RWPE2 (cell line): ENCODE measurements around the gene CCT8.

Experiments
- ATAC-seq: fragments of 200-7000 bp; cut with Tn5 transposase; 3 replicates; pipeline ENCODE4 v1.9.1; 2021; ENCODE audit warnings: low read depth
- DNase-seq: peaks from one replicate; pipeline ENCODE4 v3.0.0-alpha.2; 2020; ENCODE audit warnings: low spot score
- H3K27ac ChIP-seq: fragments of 450-650 bp; 2 replicates; pipeline ENCODE4 v1.5.1; 2017; ENCODE audit warnings: mild to moderate bottlenecking; ENCODE audit not compliant: poor library complexity, severe bottlenecking
- H3K27me3 ChIP-seq: fragments of 250-450 bp; sonication (Bioruptor Pico); 2 replicates; pipeline ENCODE4 v1.5.1; 2021; ENCODE audit warnings: mild to moderate bottlenecking, moderate library complexity; ENCODE audit not compliant: insufficient read depth, poor library complexity, severe bottlenecking
- H3K36me3 ChIP-seq: fragments of 250-450 bp; sonication (Bioruptor Pico); 2 replicates; pipeline ENCODE4 v1.5.1; 2020; ENCODE audit warnings: low read depth, mild to moderate bottlenecking, moderate library complexity
- H3K4me1 ChIP-seq: fragments of 250-450 bp; sonication (Bioruptor Pico); 2 replicates; pipeline ENCODE4 v1.5.1; 2021; ENCODE audit warnings: mild to moderate bottlenecking, moderate library complexity; ENCODE audit not compliant: insufficient read depth, poor library complexity, severe bottlenecking
- H3K4me3 ChIP-seq: fragments of 250-450 bp; sonication (Bioruptor Pico); 2 replicates; pipeline ENCODE4 v1.5.1; 2021; ENCODE audit warnings: mild to moderate bottlenecking, moderate library complexity; ENCODE audit not compliant: severe bottlenecking
- H3K9me3 ChIP-seq: fragments of 250-450 bp; sonication (Bioruptor Pico); 2 replicates; pipeline ENCODE4 v1.5.1; 2021; ENCODE audit warnings: mild to moderate bottlenecking, moderate library complexity; ENCODE audit not compliant: severe bottlenecking
- CTCF ChIP-seq: fragments of 450-650 bp; IDR thresholded peaks from one replicate; pipeline ENCODE4 v1.5.1; 2017; ENCODE audit warnings: mild to moderate bottlenecking, moderate library complexity; ENCODE audit not compliant: poor library complexity, severe bottlenecking

CCT8 gene

DNA sequence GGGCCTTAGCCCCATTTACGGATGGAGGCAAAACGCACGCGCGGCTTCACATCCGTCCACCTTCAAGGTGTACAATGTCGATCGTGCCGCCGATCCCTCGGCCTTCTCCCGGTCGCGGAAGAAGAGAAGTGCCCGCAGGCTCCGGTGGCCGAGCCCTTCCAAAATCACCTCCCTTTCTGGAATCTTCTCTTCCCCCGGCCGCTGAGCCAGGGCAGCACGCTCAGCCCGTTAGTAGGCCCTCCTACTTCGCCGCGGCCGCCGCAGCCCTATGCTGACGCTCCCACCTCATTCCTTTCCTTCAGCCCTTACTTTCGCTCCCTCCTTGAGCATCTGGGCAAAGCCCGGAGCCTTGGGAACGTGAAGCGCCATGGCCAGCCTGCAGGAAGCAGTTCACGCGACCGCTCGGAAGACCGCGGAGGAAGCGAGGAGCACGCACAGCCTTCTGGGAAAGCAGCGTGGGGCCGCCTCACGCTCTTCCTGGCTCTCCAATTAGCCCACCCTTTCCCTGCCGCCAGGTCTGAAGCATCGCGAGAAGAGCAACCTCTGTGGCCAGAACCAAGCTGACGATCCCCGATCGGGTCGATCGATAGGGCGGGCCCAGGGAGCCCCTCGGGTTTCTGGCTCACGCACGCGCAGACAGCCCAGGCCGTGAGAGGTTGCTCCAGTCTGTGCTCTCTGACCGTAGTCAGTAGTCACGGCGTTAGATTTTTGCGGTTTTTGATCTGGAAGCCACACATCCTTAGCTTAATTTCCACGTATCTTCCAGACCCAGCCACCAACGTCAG, at the start of gene CCT8:
Gene CCT8 (minus strand): TSS at position 427 of the 785 bp plus-strand sequence. CDS start 58 bp downstream, at position 369.
- H3K4me1 ChIP-seq, result peaks cover 33% of the 10 kb centered on the region

GRCh38 chr21:29121759-29122158, 48.3 kb upstream of the CCT8 start:
- no peaks in the 10 kb centered on the region for H3K4me1 ChIP-seq
- DNase-seq, result no peak
- ATAC-seq, result no peak

More for the DNA sequence above, at the start of gene CCT8:
- no peaks in the 10 kb centered on the region for H3K9me3 ChIP-seq
- H3K27ac ChIP-seq, result peak within 1 kb of the TSS; percentile 60
- ATAC-seq (peak; percentile 94), DNase-seq (peak; percentile 99)
- peak within 1 kb of the TSS; percentile 93 for H3K4me3 ChIP-seq
- no peak for TF ChIP-seq CTCF
- H3K27me3 ChIP-seq, result no peaks in the 10 kb centered on the region
- H3K36me3 ChIP-seq, result peaks cover 35% of the 10 kb centered on the region

DNA sequence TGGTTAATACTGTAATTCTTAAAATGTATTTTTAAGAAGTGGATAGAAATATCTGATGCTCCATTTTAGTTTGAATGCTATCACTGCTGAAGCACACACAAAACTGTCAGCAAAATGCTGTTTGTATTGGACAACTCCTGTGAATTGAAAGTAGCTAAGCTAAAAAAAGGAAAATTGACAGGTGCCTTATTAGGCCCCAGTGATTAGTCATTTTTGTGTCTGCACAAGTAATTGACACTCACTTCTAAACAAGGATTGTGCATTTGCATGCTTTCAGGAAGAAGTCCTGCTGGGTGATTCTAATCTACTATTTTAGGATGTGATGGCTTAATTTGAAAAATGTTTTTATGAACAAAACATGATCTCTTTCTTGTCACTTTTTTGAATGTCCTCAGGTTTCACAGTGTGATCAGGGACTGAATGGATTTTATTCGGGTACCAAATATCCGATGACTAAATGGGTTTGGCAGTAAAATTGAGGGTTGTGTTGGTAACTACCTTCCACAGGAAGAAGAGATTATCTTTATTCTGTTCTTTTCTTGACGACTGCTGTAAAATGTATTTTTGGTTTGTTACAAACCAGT, 44.0 kb upstream of the CCT8 start:
- DNase-seq (no peak), ATAC-seq (no peak)
- Histone ChIP-seq H3K4me3 (no peak overlapping the region), H3K9me3 (no peaks in the 10 kb centered on the region), H3K27me3 (no peaks in the 10 kb centered on the region), H3K36me3 (no peaks in the 10 kb centered on the region), H3K4me1 (peaks cover 11% of the 10 kb centered on the region), H3K27ac (no peak overlapping the region)
- TF ChIP-seq CTCF, result no peak

More at GRCh38 chr21:29121759-29122158, 48.3 kb upstream of the CCT8 start:
- Histone ChIP-seq H3K4me3 (no peak overlapping the region), H3K9me3 (no peaks in the 10 kb centered on the region), H3K27ac (no peak overlapping the region), H3K27me3 (no peaks in the 10 kb centered on the region), H3K36me3 (no peaks in the 10 kb centered on the region)
- no peak for TF ChIP-seq CTCF

DNA sequence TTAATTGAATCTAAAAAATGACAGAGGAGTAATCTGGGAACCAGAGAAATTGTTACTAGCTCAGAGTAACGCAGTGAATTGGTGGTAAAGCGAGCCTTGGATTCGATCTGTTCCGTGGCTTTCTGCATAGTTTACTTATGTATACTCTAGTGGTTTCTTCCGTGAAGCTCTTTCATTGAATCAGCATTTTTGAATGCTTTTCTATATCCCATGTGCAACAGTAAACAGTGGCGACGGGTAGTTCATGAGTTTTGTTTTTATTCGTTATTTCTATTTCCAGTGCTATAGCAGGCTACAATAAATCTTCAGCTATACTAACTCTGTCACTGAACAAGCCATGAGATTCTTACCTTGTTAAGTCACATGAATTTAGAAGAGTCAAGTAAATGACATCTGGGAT, 42.5 kb upstream of the CCT8 start:
- Histone ChIP-seq H3K27me3 (no peaks in the 10 kb centered on the region), H3K4me3 (no peak overlapping the region), H3K9me3 (no peaks in the 10 kb centered on the region), H3K36me3 (no peaks in the 10 kb centered on the region), H3K4me1 (peaks cover 11% of the 10 kb centered on the region), H3K27ac (no peak overlapping the region)
- no peak for TF ChIP-seq CTCF
- DNase-seq (no peak), ATAC-seq (no peak)
